Smooth muscle cell (in vitro differentiated cells): ENCODE data around the gene ELOA. TPM values are rescaled to one million over a fixed set of nuclear protein-coding genes. Genes with fewer than 3 reads are reported as not detected.
"Not testable (repeated sequence)": the region's sequence is repeated elsewhere in the genome, so short reads cannot be mapped to it uniquely, and the experiment has no call there.

Experiments
- DNase-seq: peaks from one replicate; lab custom pipeline; 2025; ENCODE audit not compliant: unreplicated experiment; lab: John Stamatoyannopoulos, UW
- H2AFZ ChIP-seq: fragments of 200-600 bp; sonication (generic); 2 replicates; pipeline ENCODE4 v1.6.0; 2016; ENCODE audit warnings: antibody characterized with exemption, low read depth, mild to moderate bottlenecking
- H3F3A ChIP-seq: fragments of 200-600 bp; sonication (generic); 2 replicates; pipeline ENCODE4 v1.6.0; 2017; ENCODE audit warnings: antibody characterized with exemption, low read depth
- H3K27ac ChIP-seq: fragments of 200-600 bp; sonication (generic); 2 replicates; pipeline ENCODE4 v1.5.1; 2016; ENCODE audit warnings: low read depth, mild to moderate bottlenecking
- H3K27me3 ChIP-seq: fragments of 200-600 bp; sonication (generic); 2 replicates; pipeline ENCODE4 v1.6.1; 2016; ENCODE audit warnings: low read depth, mild to moderate bottlenecking
- H3K36me3 ChIP-seq: fragments of 200-600 bp; sonication (generic); 2 replicates; pipeline ENCODE4 v1.5.1; 2016; ENCODE audit warnings: low read depth
- H3K4me1 ChIP-seq: fragments of 200-600 bp; sonication (generic); 2 replicates; pipeline ENCODE4 v1.5.1; 2016; ENCODE audit warnings: low read depth
- H3K4me2 ChIP-seq: fragments of 200-600 bp; sonication (generic); 2 replicates; pipeline ENCODE4 v1.6.0; 2016; ENCODE audit warnings: mild to moderate bottlenecking
- H3K4me3 ChIP-seq: fragments of 200-600 bp; sonication (generic); 2 replicates; pipeline ENCODE4 v1.5.1; 2016; ENCODE audit warnings: mild to moderate bottlenecking
- H3K79me2 ChIP-seq: fragments of 200-600 bp; sonication (generic); 2 replicates; pipeline ENCODE4 v1.6.0; 2016; ENCODE audit warnings: low read depth, mild to moderate bottlenecking
- H3K9ac ChIP-seq: fragments of 200-600 bp; sonication (generic); 2 replicates; pipeline ENCODE4 v1.6.0; 2016; ENCODE audit warnings: low read depth
- H3K9me3 ChIP-seq: fragments of 200-600 bp; sonication (generic); replicated peaks from 2 replicates; pipeline ENCODE4 v1.5.1; 2016; ENCODE audit warnings: low read depth
- H4K20me1 ChIP-seq: fragments of 200-600 bp; sonication (generic); 2 replicates; pipeline ENCODE4 v1.6.0; 2016; ENCODE audit warnings: low read depth
- WGBS: methylation state at CpG from one replicate; pipeline ENCODE4 v1.1.7; 2016; ENCODE audit warnings: low lambda C conversion rate; 5-methylcytosine and 5-hydroxymethylcytosine counted together
- polyA plus RNA-seq: library from polyadenylated mRNA; unstranded; fragments of >200 nt; fragmentation: Nextera tagmentation; extraction: Ambion mirVana; gene quantifications from 2 replicates; pipeline ENCODE4 v1.2.1, GENCODE V29; 2016
- total RNA-seq: library from RNA; depleted of rRNA; stranded (reverse); fragments of >200 nt; gene quantifications from 2 replicates; pipeline ENCODE4 v1.2.3, GENCODE V29; 2014
- TF ChIP-seq, protein P1 (sequence below): fragments of 200-600 bp; sonication (generic); IDR thresholded peaks from 2 replicates; pipeline ENCODE4 v1.5.1; 2017; ENCODE audit warnings: borderline replicate concordance, mild to moderate bottlenecking, antibody characterized with exemption; ENCODE audit not compliant: insufficient read depth, poor library complexity, severe bottlenecking

Gene ELOA
- total and polyA plus RNA-seq, 2 experiments from 2014 or later = 28.1 to 33.4 TPM

DNA sequence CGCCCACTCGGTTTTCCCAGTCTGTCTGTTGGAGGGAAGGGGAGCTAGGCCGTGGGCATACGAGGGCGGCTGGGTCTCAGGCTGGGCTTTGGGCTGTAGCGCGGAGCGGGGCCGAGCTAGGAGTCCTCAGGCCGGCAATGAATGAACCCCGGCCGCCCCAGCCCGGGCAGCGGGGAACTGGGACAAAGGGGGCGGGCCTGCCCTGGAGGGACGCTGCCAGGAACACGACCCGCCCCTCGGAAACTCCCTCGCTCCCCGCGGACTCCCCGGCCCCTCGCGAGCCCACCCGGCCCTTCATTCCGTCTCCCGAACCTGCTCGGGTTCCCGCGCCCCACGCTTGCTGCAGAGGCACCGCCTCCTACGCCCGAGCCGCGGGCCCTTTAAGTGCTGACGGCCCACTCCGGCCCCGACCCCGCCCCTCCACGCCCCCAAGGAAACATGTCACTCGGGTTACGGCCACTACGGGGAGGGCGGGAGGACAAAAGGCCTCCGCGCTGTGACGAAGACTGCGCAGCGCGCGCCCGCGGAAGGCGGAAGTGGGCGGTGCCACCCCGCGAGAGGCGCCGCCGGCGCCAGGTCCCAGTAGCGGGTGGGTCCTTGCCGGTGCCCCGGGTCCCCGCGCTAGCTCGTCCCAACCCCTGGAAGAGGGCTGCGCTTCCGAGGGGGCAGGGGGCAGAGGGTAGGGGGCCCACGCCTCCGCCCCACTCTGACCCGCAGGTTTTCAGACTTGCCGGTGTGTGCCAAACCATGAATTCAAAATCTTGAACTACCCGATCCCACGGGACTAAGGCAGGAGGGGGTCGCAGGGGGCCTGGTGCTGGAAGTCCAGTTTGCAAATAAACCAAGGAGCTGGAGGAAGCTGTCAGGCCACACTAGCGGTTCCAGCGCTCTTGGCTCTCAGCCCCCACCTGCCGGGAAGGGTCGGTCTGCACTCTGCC lies 57.4 kb downstream of the ELOA start, which contains the start of gene GALE:
Gene GALE, minus strand, starts transcription at position 355 of the 938 bp plus-strand sequence. CDS start 1,747 bp downstream, outside the sequence.
- Histone ChIP-seq H3K27me3 (no peaks in the 10 kb centered on the region), H3K4me2 (peak within 1 kb of the TSS; percentile 98), H3K27ac (peak within 1 kb of the TSS; percentile 84), H3K9me3 (no peaks in the 10 kb centered on the region), H3K9ac (peak within 1 kb of the TSS; percentile 89), H4K20me1 (no peaks in the 10 kb centered on the region), H3K4me1 (peaks cover 5% of the 10 kb centered on the region), H3K36me3 (no peaks in the 10 kb centered on the region), H3K79me2 (no peaks in the 10 kb centered on the region), H3K4me3 (peak within 1 kb of the TSS; percentile 85), H2AFZ (peak within 1 kb of the TSS; percentile 85), H3F3A (peaks cover 17% of the 10 kb centered on the region)
- under 1% methylated on average over 26 of the region's 82 CpGs for WGBS
- peak; percentile 86 for DNase-seq
- TF ChIP-seq, protein P1, sequence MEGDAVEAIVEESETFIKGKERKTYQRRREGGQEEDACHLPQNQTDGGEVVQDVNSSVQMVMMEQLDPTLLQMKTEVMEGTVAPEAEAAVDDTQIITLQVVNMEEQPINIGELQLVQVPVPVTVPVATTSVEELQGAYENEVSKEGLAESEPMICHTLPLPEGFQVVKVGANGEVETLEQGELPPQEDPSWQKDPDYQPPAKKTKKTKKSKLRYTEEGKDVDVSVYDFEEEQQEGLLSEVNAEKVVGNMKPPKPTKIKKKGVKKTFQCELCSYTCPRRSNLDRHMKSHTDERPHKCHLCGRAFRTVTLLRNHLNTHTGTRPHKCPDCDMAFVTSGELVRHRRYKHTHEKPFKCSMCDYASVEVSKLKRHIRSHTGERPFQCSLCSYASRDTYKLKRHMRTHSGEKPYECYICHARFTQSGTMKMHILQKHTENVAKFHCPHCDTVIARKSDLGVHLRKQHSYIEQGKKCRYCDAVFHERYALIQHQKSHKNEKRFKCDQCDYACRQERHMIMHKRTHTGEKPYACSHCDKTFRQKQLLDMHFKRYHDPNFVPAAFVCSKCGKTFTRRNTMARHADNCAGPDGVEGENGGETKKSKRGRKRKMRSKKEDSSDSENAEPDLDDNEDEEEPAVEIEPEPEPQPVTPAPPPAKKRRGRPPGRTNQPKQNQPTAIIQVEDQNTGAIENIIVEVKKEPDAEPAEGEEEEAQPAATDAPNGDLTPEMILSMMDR = no peak

DNA sequence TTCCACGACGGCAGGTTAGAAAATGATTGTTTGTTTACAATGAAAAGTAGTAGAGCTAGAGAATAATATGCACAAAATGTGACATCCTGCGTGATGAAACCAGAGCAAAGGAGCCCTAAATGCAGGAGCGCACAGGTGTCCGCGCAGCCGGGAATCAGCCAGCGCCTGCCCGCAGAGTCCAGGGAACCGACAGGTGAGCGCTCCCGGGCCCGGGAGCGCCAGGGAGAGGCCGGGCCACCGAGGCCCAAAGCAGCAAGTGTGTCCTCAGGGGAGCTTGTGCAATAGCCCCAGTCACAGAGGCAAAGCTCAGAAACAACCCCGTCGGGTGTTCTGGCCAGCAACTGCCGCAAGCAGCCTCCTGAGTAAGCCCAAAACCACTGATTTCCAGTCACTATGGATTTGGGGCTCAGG lies 58.1 kb downstream of the ELOA start:
- peaks cover 17% of the 10 kb centered on the region for H3F3A ChIP-seq
- H3K9me3 ChIP-seq = no peaks in the 10 kb centered on the region
- no peaks in the 10 kb centered on the region for H3K79me2 ChIP-seq
- peak overlapping the region; percentile 84 for H3K27ac ChIP-seq
- peak overlapping the region; percentile 89 for H3K9ac ChIP-seq
- H3K4me1 ChIP-seq = peaks cover 5% of the 10 kb centered on the region
- H3K4me3 ChIP-seq = peak overlapping the region; percentile 85
- H3K27me3 ChIP-seq = no peaks in the 10 kb centered on the region
- no peak overlapping the region for H2AFZ ChIP-seq
- TF ChIP-seq, protein P1 = no peak
- WGBS = 18% methylated on average over 19 of the region's 19 CpGs
- no peaks in the 10 kb centered on the region for H3K36me3 ChIP-seq
- peak overlapping the region; percentile 98 for H3K4me2 ChIP-seq
- DNase-seq = no peak
- no peaks in the 10 kb centered on the region for H4K20me1 ChIP-seq

DNA sequence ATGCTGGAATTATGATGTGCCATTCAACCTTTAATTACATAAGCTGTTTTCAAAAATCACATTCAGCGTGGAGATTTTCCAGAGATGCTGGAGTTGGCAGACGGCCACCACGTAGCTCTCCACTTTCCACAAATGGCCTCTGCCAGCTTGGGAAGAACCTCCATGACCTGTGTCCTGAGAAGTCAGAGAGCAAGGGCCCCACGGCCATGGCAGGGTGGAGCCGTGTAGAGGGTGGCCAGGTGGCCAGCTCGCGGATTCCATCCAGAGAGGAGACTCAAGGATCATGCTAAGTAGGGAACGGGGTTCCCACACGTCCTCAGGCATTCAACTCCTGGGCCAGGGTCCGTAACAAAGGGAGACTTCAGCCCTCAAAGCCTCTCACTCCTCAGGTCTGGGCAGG lies 58.6 kb downstream of the ELOA start:
- WGBS = 71% methylated on average over 10 of the region's 10 CpGs

GRCh38 chr1:23802809-23803342 lies 59.6 kb downstream of the ELOA start:
- not testable (repeated sequence) for H3K79me2 ChIP-seq, H3K4me2 ChIP-seq, DNase-seq, H3K9ac ChIP-seq, H3K9me3 ChIP-seq, H3K4me3 ChIP-seq, H3K36me3 ChIP-seq, H4K20me1 ChIP-seq, H3K27me3 ChIP-seq, H3K4me1 ChIP-seq, H3K27ac ChIP-seq, H2AFZ ChIP-seq
- 95% methylated on average over 7 of the region's 7 CpGs for WGBS
- peaks cover 17% of the 10 kb centered on the region for H3F3A ChIP-seq

More for the DNA sequence above, 58.6 kb downstream of the ELOA start:
- no peak for DNase-seq
- H3K9me3 ChIP-seq = no peaks in the 10 kb centered on the region
- peaks cover 17% of the 10 kb centered on the region for H3F3A ChIP-seq
- TF ChIP-seq, protein P1 = no peak
- peak overlapping the region; percentile 98 for H3K4me2 ChIP-seq
- H3K4me3 ChIP-seq = peak overlapping the region; percentile 85
- no peaks in the 10 kb centered on the region for H4K20me1 ChIP-seq
- H2AFZ ChIP-seq = no peak overlapping the region
- H3K27ac ChIP-seq = no peak overlapping the region
- no peaks in the 10 kb centered on the region for H3K27me3 ChIP-seq
- peaks cover 5% of the 10 kb centered on the region for H3K4me1 ChIP-seq
- no peak overlapping the region for H3K9ac ChIP-seq
- no peaks in the 10 kb centered on the region for H3K79me2 ChIP-seq
- H3K36me3 ChIP-seq = no peaks in the 10 kb centered on the region
